Rectal smooth muscle tissue (tissue), 1 donor: ENCODE results near the gene SLC27A2.
"Not testable (repeated sequence)": the region's sequence is repeated elsewhere in the genome, so short reads cannot be mapped to it uniquely, and the experiment has no call there.

Experiments
- H3K27ac ChIP-seq: one replicate; pipeline ENCODE4 v1.7.0; 2013; ENCODE audit warnings: low read depth, low read length, inconsistent platforms
- H3K27me3 ChIP-seq: one replicate; pipeline ENCODE4 v1.7.0; 2013; ENCODE audit warnings: low read length; ENCODE audit not compliant: control insufficient read depth, insufficient read depth
- H3K36me3 ChIP-seq: one replicate; pipeline ENCODE4 v1.7.0; 2013; ENCODE audit warnings: low read length; ENCODE audit not compliant: control insufficient read depth, insufficient read depth
- H3K4me1 ChIP-seq: one replicate; pipeline ENCODE4 v1.7.0; 2013; ENCODE audit warnings: low read length; ENCODE audit not compliant: control insufficient read depth, insufficient read depth
- H3K4me3 ChIP-seq: one replicate; pipeline ENCODE4 v1.7.0; 2013; ENCODE audit warnings: low read length
- H3K9ac ChIP-seq: one replicate; pipeline ENCODE4 v1.7.0; 2013; ENCODE audit warnings: low read length

The SLC27A2 gene

GRCh38 chr15:50186090-50186489 lies 4.1 kb downstream of the SLC27A2 start:
- H3K27ac ChIP-seq = no peak overlapping the region
- H3K4me3 ChIP-seq = no peak overlapping the region

GRCh38 chr15:50186752-50187151 lies 4.8 kb downstream of the SLC27A2 start:
- H3K9ac ChIP-seq = no peak overlapping the region
- peaks cover 7% of the 10 kb centered on the region for H3K27me3 ChIP-seq
- no peak overlapping the region for H3K27ac ChIP-seq
- H3K4me3 ChIP-seq = no peak overlapping the region
- no peaks in the 10 kb centered on the region for H3K36me3 ChIP-seq
- no peaks in the 10 kb centered on the region for H3K4me1 ChIP-seq

More at GRCh38 chr15:50186090-50186489, 4.1 kb downstream of the SLC27A2 start:
- H3K4me1 ChIP-seq = no peaks in the 10 kb centered on the region
- no peak overlapping the region for H3K9ac ChIP-seq
- H3K36me3 ChIP-seq = no peaks in the 10 kb centered on the region
- H3K27me3 ChIP-seq = peaks cover 7% of the 10 kb centered on the region

GRCh38 chr15:50187525-50187924 lies 5.5 kb downstream of the SLC27A2 start:
- Histone ChIP-seq H3K27me3 (peaks cover 2% of the 10 kb centered on the region), H3K9ac (no peak overlapping the region), H3K36me3 (no peaks in the 10 kb centered on the region), H3K27ac (no peak overlapping the region), H3K4me1 (no peaks in the 10 kb centered on the region), H3K4me3 (no peak overlapping the region)

GRCh38 chr15:50187997-50188396 lies 6.0 kb downstream of the SLC27A2 start:
- Histone ChIP-seq H3K4me3 (no peak overlapping the region), H3K27ac (no peak overlapping the region), H3K9ac (no peak overlapping the region), H3K27me3 (no peaks in the 10 kb centered on the region), H3K4me1 (no peaks in the 10 kb centered on the region), H3K36me3 (no peaks in the 10 kb centered on the region)

GRCh38 chr15:50188793-50189192 lies 6.8 kb downstream of the SLC27A2 start:
- not testable (repeated sequence) for H3K27ac ChIP-seq, H3K9ac ChIP-seq, H3K36me3 ChIP-seq

GRCh38 chr15:50189633-50190032 lies 7.6 kb downstream of the SLC27A2 start:
- H3K36me3 ChIP-seq = no peaks in the 10 kb centered on the region
- no peak overlapping the region for H3K9ac ChIP-seq
- no peak overlapping the region for H3K27ac ChIP-seq
- H3K27me3 ChIP-seq = no peaks in the 10 kb centered on the region
- no peaks in the 10 kb centered on the region for H3K4me1 ChIP-seq
- H3K4me3 ChIP-seq = no peak overlapping the region

More at GRCh38 chr15:50188793-50189192, 6.8 kb downstream of the SLC27A2 start:
- not testable (repeated sequence) for H3K4me3 ChIP-seq, H3K27me3 ChIP-seq, H3K4me1 ChIP-seq

- no peak overlapping the region for H3K27ac ChIP-seq
- H3K27me3 ChIP-seq = no peaks in the 10 kb centered on the region
- H3K9ac ChIP-seq = no peak overlapping the region
- no peaks in the 10 kb centered on the region for H3K36me3 ChIP-seq
- no peaks in the 10 kb centered on the region for H3K4me1 ChIP-seq
- H3K4me3 ChIP-seq = no peak overlapping the region
Observed at GRCh38 chr15:50190166-50190570, 8.2 kb downstream of the SLC27A2 start.

GRCh38 chr15:50190723-50191122 lies 8.7 kb downstream of the SLC27A2 start:
- Histone ChIP-seq H3K4me3 (no peak overlapping the region), H3K36me3 (no peaks in the 10 kb centered on the region), H3K4me1 (no peaks in the 10 kb centered on the region), H3K27me3 (no peaks in the 10 kb centered on the region), H3K27ac (no peak overlapping the region), H3K9ac (no peak overlapping the region)

GRCh38 chr15:50192164-50192563 lies 10.2 kb downstream of the SLC27A2 start:
- Histone ChIP-seq H3K27me3 (no peaks in the 10 kb centered on the region), H3K4me1 (no peaks in the 10 kb centered on the region), H3K9ac (no peak overlapping the region), H3K36me3 (no peaks in the 10 kb centered on the region), H3K4me3 (no peak overlapping the region), H3K27ac (no peak overlapping the region)

- H3K9ac ChIP-seq = no peak overlapping the region
- H3K27ac ChIP-seq = no peak overlapping the region
- no peaks in the 10 kb centered on the region for H3K4me1 ChIP-seq
- H3K36me3 ChIP-seq = no peaks in the 10 kb centered on the region
- H3K4me3 ChIP-seq = no peak overlapping the region
- H3K27me3 ChIP-seq = no peaks in the 10 kb centered on the region
Observed at GRCh38 chr15:50192926-50193620, 11.1 kb downstream of the SLC27A2 start.

GRCh38 chr15:50202003-50202402 lies 20.0 kb downstream of the SLC27A2 start:
- H3K4me1 ChIP-seq = no peaks in the 10 kb centered on the region
- H3K27me3 ChIP-seq = no peaks in the 10 kb centered on the region
- no peak overlapping the region for H3K27ac ChIP-seq
- no peak overlapping the region for H3K9ac ChIP-seq
- no peak overlapping the region for H3K4me3 ChIP-seq
- no peaks in the 10 kb centered on the region for H3K36me3 ChIP-seq

- Histone ChIP-seq H3K9ac (no peak overlapping the region), H3K4me1 (no peaks in the 10 kb centered on the region), H3K36me3 (no peaks in the 10 kb centered on the region), H3K27me3 (no peaks in the 10 kb centered on the region), H3K27ac (no peak overlapping the region), H3K4me3 (no peak overlapping the region)
Observed at GRCh38 chr15:50206020-50206419, 24.0 kb downstream of the SLC27A2 start.

- Histone ChIP-seq H3K4me1 (no peaks in the 10 kb centered on the region), H3K27me3 (no peaks in the 10 kb centered on the region), H3K36me3 (no peaks in the 10 kb centered on the region), H3K27ac (no peak overlapping the region), H3K9ac (no peak overlapping the region), H3K4me3 (no peak overlapping the region)
Observed at GRCh38 chr15:50209809-50210208, 27.8 kb downstream of the SLC27A2 start.
